Activated CD8-positive, alpha-beta memory T cell treated with anti-CD3 and anti-CD28 coated beads, Interleukin-2, amount 50 U/mL, for 24 hours (primary cell): Measurements from ENCODE around the gene GRIN1.
"Not testable (repeated sequence)": the region's sequence is repeated elsewhere in the genome, so short reads cannot be mapped to it uniquely, and the experiment has no call there.

Experiments
- DNase-seq: peaks from one replicate; pipeline ENCODE4 v3.0.0-alpha.2; 2020; ENCODE audit errors: extremely low read depth

Gene GRIN1

GRCh38 chr9:137111788-137112563, 27.0 kb upstream of the GRIN1 start:
- DNase-seq = no peak

- no peak for DNase-seq
These were observed 26.2 kb upstream of the GRIN1 start for GRCh38 chr9:137112564-137113384.

GRCh38 chr9:137113385-137114159, 25.4 kb upstream of the GRIN1 start:
- no peak for DNase-seq

GRCh38 chr9:137114220-137114612, 24.7 kb upstream of the GRIN1 start:
- DNase-seq = no peak

GRCh38 chr9:137114613-137115393, 24.2 kb upstream of the GRIN1 start, which contains the start of gene DPP7:
DPP7 (minus strand) TSS chr9:137114733; CDS start chr9:137114713, 20 bp downstream.
- peak; percentile 34 for DNase-seq

GRCh38 chr9:137115394-137116026, 23.4 kb upstream of the GRIN1 start:
- DNase-seq = no peak

- DNase-seq = no peak
These were observed 22.9 kb upstream of the GRIN1 start for GRCh38 chr9:137116027-137116507.

GRCh38 chr9:137116728-137117127, 22.2 kb upstream of the GRIN1 start:
- no peak for DNase-seq

GRCh38 chr9:137117269-137117731, 21.7 kb upstream of the GRIN1 start:
- DNase-seq = no peak

- DNase-seq = not testable (repeated sequence)
These were observed 20.8 kb upstream of the GRIN1 start for GRCh38 chr9:137118092-137118603.

GRCh38 chr9:137121927-137122795, 16.8 kb upstream of the GRIN1 start:
- DNase-seq = not testable (repeated sequence)

- DNase-seq = not testable (repeated sequence)
These were observed 16.0 kb upstream of the GRIN1 start for GRCh38 chr9:137122796-137123467.

GRCh38 chr9:137123468-137123837, 15.5 kb upstream of the GRIN1 start:
- no peak for DNase-seq

- not testable (repeated sequence) for DNase-seq
These were observed 14.9 kb upstream of the GRIN1 start for GRCh38 chr9:137123952-137124462.

GRCh38 chr9:137126786-137127185, 12.2 kb upstream of the GRIN1 start:
- DNase-seq = no peak

GRCh38 chr9:137127301-137128157, 11.4 kb upstream of the GRIN1 start:
- no peak for DNase-seq

GRCh38 chr9:137128158-137128861, 10.6 kb upstream of the GRIN1 start:
- no peak for DNase-seq
